GM18858 (cell line): ENCODE data around the gene RPRD1A.
"Not testable (repeated sequence)": the region's sequence is repeated elsewhere in the genome, so short reads cannot be mapped to it uniquely, and the experiment has no call there.

Experiments used
- ATAC-seq: cut with Tn5 transposase; IDR thresholded peaks from one replicate; pipeline ENCODE4 v1.9.1; 2021; ENCODE audit not compliant: unreplicated experiment

The RPRD1A gene

DNA sequence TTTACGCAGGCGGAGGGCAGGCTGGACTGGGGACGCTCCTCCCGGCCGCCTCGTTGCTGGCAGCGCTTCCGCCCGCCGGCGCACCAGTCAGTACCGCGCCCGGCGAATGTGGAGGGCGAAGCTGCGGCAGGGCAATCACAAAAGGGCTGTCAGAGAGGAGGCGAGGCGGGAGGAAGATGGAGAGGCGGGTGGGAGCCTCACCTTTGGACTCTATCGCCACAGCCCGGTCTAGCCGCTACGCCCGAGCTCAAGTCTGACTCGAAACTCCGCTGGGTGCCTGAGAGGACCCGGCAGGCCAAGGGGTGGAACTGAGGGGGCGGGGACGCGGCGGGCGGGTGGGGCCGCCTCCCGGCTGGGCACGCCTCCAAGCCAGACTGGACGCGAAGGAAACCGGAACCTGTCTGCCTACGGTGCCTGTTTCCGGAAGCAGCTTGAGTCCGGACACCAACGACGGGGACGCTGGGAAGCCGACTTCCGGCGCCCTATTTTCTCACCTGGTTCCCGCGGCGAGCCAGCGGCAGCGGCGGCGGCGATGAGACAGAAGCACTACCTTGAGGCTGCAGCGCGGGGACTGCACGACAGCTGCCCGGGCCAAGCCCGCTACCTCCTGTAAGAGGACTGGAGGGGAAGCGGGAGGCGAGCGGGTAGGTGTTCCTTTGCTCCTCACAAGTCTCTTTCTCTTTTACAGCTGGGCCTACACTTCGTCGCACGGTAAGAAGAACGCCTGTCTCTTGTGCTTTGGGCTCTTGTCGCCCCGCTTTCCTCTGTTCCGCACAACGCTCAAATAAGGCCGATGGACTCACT lies 95.0 kb downstream of the RPRD1A start, which contains the start of gene RMP24:
Gene RMP24, plus strand, starts transcription at position 483 of the 804 bp plus-strand sequence.
- ATAC-seq = peak; percentile 72

DNA sequence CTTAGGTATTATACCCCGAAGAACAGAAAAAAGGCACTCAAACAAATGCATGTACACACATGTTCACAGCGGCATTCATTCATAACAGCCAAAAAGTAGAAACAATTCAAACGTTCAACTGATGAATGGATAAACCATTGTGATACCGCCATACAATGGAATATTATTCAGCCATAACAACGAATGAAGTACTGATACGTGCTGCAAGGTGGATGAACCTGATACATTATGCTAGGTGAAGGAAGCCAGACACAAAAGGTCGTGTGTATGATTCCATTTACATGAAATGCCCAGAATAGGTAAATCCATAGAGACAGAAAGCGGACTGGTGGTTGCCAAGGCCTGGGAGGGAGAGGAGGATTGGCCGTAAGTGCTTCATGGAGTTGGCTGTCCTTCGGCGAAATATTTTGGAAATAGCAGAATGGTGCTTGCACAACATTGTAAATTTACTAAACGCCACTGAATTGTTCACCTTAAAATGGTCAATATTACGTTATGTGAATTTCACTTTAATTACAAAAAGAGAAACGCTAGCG lies 95.6 kb downstream of the RPRD1A start:
- ATAC-seq = peak; percentile 2

DNA sequence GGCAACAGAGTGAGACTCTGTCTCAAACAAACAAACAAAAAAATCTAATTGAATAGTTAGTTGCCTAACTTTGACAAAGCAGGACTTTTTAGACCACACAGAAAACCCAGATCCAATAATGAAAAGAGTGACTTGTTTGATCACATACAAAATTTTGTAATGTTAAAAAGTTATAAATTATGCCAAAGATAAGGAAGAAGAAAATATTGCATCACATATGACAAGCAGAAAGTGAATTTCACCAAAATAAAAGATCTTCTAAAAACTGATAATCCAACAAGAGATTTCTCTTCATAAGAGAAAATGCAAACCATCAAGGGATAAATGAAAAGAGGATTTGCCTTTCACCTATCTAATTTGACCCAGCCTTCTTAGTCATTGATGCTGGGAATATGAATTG lies 97.7 kb downstream of the RPRD1A start:
- ATAC-seq = no peak

DNA sequence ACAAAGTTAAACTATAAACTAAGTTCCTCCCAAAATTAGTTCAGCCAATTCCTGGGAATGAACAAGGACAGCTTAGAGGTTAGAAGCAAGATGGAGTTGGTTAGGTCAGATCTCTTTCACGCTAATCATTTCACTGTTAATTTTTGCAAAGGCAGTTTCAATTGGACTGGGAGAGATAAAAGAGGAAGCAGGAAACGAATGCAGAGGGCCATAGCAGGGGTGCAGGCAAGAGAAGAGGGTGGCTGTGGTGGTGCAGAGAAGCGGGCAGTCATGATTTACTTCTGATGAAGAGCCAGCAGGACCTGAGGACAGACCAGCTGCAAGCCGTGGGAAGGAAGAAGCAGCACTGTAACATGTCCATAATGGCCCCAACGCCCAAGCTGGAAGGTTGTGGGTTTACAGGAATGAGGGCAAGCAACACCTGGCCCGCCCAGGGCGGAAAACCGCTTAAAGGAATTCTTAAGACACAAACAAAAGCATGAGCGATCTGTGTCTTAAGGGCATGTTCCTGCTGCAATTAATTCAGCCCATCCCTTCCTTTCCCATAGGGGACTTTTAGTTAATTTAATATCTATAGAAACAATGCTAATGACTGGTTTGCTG lies 99.0 kb downstream of the RPRD1A start:
- no peak for ATAC-seq

DNA sequence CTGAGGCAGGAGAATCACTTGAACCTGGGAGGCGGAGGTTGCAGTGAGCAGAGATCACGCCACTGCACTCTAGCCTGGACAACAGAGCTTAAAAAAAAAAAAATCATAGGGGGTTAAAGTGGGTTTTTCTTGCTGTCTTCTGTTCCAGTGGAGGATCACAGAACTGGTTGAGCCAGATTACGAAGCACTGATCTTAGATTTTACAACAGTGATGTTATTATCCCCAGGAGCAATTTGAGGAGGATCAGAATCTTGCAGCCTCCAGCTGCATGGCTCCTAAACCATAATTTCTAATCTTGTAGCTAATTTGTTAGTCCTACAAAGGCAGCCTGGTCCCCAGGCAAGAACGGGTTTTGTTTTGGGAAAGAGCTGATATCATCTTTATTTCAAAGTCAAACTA lies 99.5 kb downstream of the RPRD1A start:
- ATAC-seq = not testable (repeated sequence)

DNA sequence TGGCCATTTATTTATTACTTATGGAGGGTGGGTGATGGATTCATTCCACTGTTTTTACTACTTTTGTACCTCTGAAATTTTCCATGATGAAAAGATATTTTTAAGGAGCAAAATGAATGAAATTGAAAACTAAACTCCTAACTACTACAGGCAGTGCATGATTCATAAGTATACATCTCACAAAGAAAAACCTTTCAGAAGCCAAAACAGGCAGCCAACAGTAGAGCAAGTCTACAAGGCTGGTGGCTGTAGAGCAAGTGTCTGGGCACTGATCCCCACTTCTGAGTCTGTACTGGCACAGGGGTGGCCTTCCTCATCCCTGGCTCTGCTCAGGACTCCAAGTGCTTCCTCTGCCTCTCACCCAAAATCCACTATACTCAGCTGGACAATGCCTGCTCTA lies 103.0 kb downstream of the RPRD1A start:
- no peak for ATAC-seq

DNA sequence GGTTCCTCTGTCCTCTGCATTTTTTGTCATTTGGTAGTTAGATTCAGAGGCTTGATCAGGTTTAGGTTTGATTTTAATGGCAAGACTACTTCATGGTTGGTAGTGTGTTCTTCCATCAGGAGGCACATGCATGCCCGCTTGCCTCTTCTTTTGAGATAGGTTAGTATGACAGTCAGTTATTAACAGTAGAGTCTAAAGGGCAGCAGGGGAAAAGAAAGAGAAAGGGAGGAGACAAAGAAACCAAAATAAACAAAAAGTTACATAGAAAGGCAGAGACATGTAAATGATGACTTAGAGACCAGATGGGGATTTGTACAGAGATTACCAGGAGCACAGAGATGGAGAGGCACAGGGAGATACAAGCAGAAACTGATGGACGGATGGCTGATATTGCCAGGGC lies 105.0 kb downstream of the RPRD1A start:
- no peak for ATAC-seq

DNA sequence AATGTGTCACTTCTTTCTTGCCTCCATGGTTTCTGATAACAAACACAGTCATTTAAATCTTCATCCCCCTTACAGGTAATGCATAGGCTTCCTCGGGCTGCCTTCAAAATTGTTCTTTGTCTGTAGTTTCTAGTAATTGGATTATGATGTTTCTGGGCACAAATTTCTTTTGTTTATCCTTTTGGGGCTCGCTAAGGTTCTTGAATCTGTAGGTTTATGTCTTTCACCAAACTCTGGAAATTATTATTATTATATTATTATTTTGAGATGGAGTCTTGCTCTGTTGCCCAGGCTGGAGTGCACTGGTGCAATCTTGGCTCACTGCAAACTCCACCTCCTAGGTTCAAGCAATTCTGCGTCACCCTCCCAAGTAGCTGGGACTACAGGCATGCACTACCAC lies 111.1 kb downstream of the RPRD1A start:
- ATAC-seq = no peak

DNA sequence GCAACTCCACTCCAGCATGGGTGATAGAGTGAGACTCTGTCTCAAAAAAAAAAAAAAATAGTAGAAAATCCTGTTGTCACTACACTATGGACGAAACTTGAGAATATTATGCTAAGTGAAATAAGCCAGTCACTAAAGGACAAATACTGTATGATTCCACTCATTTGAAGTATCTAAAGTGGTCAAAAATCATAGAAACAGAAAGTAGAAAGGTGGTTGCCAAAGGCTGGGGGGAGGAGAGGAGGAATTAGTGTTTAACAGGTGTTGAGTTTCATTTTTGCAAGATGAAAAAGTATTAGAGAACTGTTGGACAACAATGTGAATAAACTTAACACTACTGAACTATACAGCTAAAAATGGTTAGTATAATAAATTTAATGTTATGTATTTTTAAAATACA lies 113.7 kb downstream of the RPRD1A start:
- ATAC-seq = peak; percentile 83

DNA sequence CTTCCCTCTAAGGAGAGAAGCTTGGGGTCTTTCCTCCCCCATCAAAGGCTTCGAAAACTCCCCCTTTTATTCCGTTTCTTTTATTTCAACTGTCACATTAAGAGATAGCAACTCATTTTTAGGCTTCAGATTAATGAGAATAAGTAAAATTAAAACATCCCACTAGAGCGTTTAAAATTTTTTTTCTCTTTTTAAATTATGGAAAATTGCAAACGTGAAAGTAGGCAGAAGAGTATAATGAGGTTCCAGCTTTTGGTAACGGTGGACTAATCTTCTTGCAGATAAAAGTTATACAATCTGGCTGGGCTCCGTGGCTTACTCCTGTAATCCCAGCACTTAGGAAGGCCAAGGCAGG lies 116.8 kb downstream of the RPRD1A start:
- no peak for ATAC-seq

DNA sequence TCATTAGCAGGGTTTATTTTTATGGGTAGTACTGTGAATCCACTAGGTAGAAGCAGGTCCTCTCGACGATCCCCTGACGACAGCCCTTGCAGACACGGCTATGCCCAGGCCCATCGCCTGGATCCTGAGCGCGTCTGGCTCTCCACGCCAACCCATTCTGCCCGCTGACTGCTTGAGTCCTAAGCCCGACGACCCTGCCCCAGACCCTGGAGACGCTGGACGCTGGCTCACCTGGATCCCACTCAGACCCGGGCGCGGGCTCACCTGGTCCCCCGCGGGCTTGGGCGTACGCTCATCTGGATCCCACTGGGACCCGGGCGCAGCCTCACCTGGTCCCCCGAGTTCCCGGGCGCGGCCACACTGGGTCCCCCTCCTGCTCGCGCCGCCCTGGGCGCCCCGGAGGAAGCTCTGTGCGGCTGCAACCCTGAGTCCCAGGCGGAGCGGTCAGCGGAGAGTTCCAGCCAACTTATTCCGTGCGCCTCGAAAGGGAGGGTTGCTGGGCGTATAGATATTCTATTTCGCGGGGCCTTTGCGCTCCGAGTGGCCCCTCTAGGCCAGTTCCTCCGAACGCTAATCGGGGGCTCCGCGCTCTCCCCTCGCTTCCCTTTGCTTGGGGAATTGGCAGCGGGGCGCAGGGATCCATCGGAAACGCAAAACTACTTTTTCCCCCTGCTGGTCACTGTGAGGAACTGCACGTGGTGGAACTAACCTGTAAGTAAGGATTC lies 117.3 kb downstream of the RPRD1A start:
- no peak for ATAC-seq

DNA sequence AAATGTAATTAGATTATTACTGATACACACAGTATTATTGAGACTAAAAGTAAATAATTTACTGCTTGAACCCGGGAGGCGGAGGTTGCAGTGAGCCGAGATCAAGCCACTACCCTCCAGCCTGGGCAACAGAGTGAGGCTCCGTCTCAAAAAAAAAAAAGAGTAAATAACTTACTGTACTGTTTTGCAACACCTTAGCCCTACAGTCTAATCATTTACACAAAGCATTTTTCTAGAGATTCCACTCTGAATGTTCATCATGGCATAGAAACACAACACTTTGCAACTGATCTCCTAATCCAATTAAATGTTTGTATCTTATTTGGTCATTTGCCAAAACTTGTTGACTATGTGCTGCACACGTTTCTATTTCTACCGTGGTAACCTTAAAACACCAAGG lies 118.3 kb downstream of the RPRD1A start:
- no peak for ATAC-seq

DNA sequence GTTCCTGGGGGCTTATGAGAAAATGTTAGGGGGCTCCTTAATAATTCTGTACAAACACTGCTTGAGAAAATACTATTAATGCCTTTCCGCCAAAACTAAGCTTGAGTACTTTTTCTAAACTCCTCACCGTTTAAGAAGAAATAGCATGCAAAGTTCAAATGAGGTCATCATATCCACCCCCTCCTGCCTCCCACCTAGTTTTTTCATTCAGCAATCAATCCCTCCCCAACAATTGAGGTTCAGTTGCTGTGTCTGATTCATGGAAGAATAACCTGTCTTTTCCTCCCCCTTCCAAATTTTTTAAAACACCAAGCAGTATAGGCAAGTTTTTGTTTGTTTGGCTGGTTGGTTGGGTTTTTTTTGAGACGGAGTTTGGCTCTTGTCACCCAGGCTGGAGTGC lies 119.3 kb downstream of the RPRD1A start:
- ATAC-seq = no peak

DNA sequence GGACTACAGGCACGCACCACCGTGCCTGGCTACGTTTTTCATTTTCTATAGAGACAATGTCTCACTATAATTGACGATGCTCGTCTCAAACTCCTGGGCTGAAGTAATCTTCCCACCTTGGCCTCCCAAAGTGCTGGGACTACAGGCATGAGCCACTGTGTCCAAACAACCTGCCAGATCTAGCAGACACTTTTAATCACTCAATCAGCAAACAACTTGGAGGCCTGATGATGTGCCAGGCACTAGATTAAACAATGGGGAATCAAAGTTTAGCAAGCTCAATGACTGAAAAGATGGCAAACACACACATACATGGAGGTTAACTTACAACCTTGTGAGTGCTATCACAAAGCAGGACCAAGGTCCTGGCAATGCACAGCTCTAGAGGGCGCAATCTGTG lies 124.7 kb downstream of the RPRD1A start:
- ATAC-seq = no peak

DNA sequence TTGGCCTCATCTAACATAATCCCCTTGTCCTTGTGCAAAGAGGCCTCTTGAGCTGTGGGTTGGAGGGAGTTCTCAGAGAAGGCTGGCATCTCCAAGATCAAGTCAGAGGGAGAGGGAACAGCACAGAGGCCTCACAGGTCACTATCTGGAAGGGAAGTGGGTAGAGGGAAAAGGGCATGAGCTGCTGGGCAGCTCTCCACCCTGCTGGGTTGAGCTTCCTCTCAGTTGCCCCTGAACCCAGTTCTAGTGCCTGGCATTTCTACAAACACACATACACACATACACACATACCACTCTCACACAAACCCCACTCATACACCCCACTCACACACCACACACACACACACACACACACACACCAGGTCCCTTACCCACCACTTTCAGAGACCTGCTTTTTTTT lies 125.2 kb downstream of the RPRD1A start:
- no peak for ATAC-seq

DNA sequence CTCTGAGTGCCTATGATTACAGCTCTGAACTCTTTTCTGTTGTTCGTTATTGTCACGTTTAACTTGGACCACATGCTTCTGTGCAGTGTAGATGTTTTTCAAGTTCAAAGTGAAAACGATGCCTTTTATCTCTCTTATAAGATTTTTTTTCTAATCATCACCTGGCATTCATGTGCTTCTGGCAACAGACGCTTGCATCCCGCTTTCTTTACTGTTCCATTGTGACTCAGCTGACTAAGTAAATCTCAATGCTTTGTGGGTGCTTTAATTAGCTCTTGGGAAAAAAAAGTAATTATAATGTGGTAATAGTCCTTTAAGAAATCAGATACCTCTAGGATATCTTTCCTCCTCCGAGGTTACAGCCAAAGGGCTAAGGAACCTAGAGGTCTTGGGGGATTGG lies 126.1 kb downstream of the RPRD1A start:
- no peak for ATAC-seq
